H1 (cell line): ENCODE results near the gene ELSPBP1. TPM values are rescaled to one million over a fixed set of nuclear protein-coding genes. Genes with fewer than 3 reads are reported as not detected.
A peak's percentile ranks its signal among the peaks of the same experiment; 100 is the strongest.

Experiments used
- CTCF ChIA-PET: fragments of 300-600 bp; sonication (Branson Sonifier 250); formaldehyde crosslinking; loops from one replicate; lab custom pipeline; 2021; ENCODE audit not compliant: partially characterized antibody; lab: Charles Lee
- POLR2A ChIA-PET: fragments of 300-600 bp; sonication (Branson Sonifier 250); formaldehyde crosslinking; loops from one replicate; lab custom pipeline; 2021; ENCODE audit warnings: inconsistent platforms; ENCODE audit not compliant: partially characterized antibody; lab: Charles Lee
- DNase-seq, 2 experiments: peaks; one replicate each; pipeline versions ENCODE4 v3.0.0 to v3.0.0-alpha.2; 2010 to 2022; ENCODE audit warnings: low spot score in 2 of 2, low read depth in 1 of 2, mixed read lengths in 1 of 2
- FAIRE-seq: peaks from 2 replicates; lab custom pipeline; 2011; peaks lifted over from hg19 to GRCh38; lab: Jason Lieb, UNC
- H2AFZ ChIP-seq: 2 replicates; pipeline ENCODE4 v1.8.1; 2012; ENCODE audit warnings: low read length, inconsistent platforms
- H2AK5ac ChIP-seq: 2 replicates; pipeline ENCODE4 v1.6.1; 2013; ENCODE audit warnings: low read depth, low read length
- H2BK120ac ChIP-seq: replicated peaks from 2 replicates; pipeline ENCODE3; 2013; ENCODE audit warnings: low read depth, low read length, inconsistent platforms
- H2BK12ac ChIP-seq: 2 replicates; pipeline ENCODE4 v1.6.1; 2013; ENCODE audit warnings: low read depth, low read length
- H2BK15ac ChIP-seq: 2 replicates; pipeline ENCODE4 v1.6.1; 2013; ENCODE audit warnings: low read length
- H2BK20ac ChIP-seq: 2 replicates; pipeline ENCODE4 v1.6.1; 2013; ENCODE audit warnings: low read length
- H2BK5ac ChIP-seq: 2 replicates; pipeline ENCODE4 v1.6.1; 2013; ENCODE audit warnings: low read depth, low read length
- H3K14ac ChIP-seq: 2 replicates; pipeline ENCODE4 v1.6.1; 2013; ENCODE audit warnings: inconsistent platforms; ENCODE audit not compliant: insufficient read length
- H3K18ac ChIP-seq: 2 replicates; pipeline ENCODE4 v1.6.1; 2013; ENCODE audit warnings: low read length; ENCODE audit errors: extremely low read depth
- H3K23ac ChIP-seq: 2 replicates; pipeline ENCODE4 v1.6.1; 2013; ENCODE audit warnings: inconsistent platforms; ENCODE audit not compliant: insufficient read length
- H3K23me2 ChIP-seq: 2 replicates; pipeline ENCODE4 v1.6.1; 2013; ENCODE audit warnings: low read depth, low read length
- H3K27ac ChIP-seq: 2 replicates; pipeline ENCODE4 v1.6.1; 2011; ENCODE audit warnings: low read depth, low read length, inconsistent platforms
- H3K27me3 ChIP-seq, 4 experiments: replicated peaks in 1 of 4; 1 replicate in 1 of 4; 2 replicates in 3 of 4; pipeline versions ENCODE4 v1.6.1 to v1.8.1; 2011 to 2013; ENCODE audit warnings: low read length in 3 of 4, mild to moderate bottlenecking in 3 of 4, inconsistent platforms in 2 of 4, mixed read lengths in 2 of 4, moderate library complexity in 1 of 4; ENCODE audit not compliant: control insufficient read depth in 3 of 4, insufficient read depth in 3 of 4; ENCODE audit errors: extremely low read depth in 1 of 4
- H3K36me3 ChIP-seq, 4 experiments: 2 replicates each; pipeline versions ENCODE4 v1.6.1 to v1.8.1; 2011 to 2013; ENCODE audit warnings: mild to moderate bottlenecking in 4 of 4, low read length in 3 of 4, moderate library complexity in 2 of 4, control low read depth in 1 of 4, inconsistent platforms in 1 of 4; ENCODE audit not compliant: insufficient read depth in 4 of 4, control insufficient read depth in 2 of 4
- H3K4ac ChIP-seq: replicated peaks from 2 replicates; pipeline ENCODE3; 2013; ENCODE audit warnings: low read length, low read depth, mixed read lengths, inconsistent platforms; ENCODE audit not compliant: insufficient read length
- H3K4me1 ChIP-seq, 4 experiments: replicated peaks in 1 of 4; 1 replicate in 1 of 4; 2 replicates in 3 of 4; pipeline versions ENCODE4 v1.6.1 to v1.8.1; 2011 to 2013; ENCODE audit warnings: low read length in 3 of 4, inconsistent platforms in 2 of 4, mixed read lengths in 1 of 4; ENCODE audit not compliant: insufficient read depth in 4 of 4, control insufficient read depth in 3 of 4
- H3K4me2 ChIP-seq, 2 experiments: 2 replicates each; pipeline versions ENCODE4 v1.6.1 to v1.8.1; 2011 to 2013; ENCODE audit warnings: low read depth in 2 of 2, low read length in 2 of 2, control low read depth in 1 of 2, inconsistent platforms in 1 of 2, mild to moderate bottlenecking in 1 of 2; ENCODE audit not compliant: insufficient read depth in 1 of 2
- H3K4me3 ChIP-seq, 4 experiments: fragments of 200-600, 300-600 bp in 1 of 4; sonication (generic), shearing (Covaris generic), sonication (Bioruptor Twin) in 1 of 4; 2 replicates each; pipeline versions ENCODE4 v1.5.1 to v1.8.1; 2011 to 2016; ENCODE audit warnings: low read length in 4 of 4, low read depth in 3 of 4, control low read depth in 2 of 4, inconsistent platforms in 2 of 4, mild to moderate bottlenecking in 2 of 4, mixed read lengths in 1 of 4, moderate library complexity in 1 of 4; ENCODE audit not compliant: insufficient read depth in 2 of 4; ENCODE audit errors: extremely low read depth in 1 of 4
- H3K56ac ChIP-seq: replicated peaks from 2 replicates; pipeline ENCODE3; 2013; ENCODE audit warnings: low read depth, mild to moderate bottlenecking, mixed read lengths, low read length, inconsistent platforms; ENCODE audit not compliant: insufficient read length
- H3K79me1 ChIP-seq: 2 replicates; pipeline ENCODE4 v1.6.1; 2013; ENCODE audit warnings: low read depth, low read length, control low read depth
- H3K79me2 ChIP-seq, 2 experiments: 2 replicates each; pipeline versions ENCODE4 v1.6.1 to v1.8.1; 2012 to 2013; ENCODE audit warnings: low read length in 2 of 2, mild to moderate bottlenecking in 2 of 2, inconsistent platforms in 1 of 2; ENCODE audit not compliant: insufficient read depth in 2 of 2, control insufficient read depth in 1 of 2
- H3K9ac ChIP-seq, 4 experiments: replicated peaks in 1 of 4; 1 replicate in 1 of 4; 2 replicates in 3 of 4; pipeline versions ENCODE4 v1.6.1 to v1.8.1; 2011 to 2013; ENCODE audit warnings: low read depth in 3 of 4, low read length in 3 of 4, control low read depth in 2 of 4, mild to moderate bottlenecking in 2 of 4, moderate library complexity in 2 of 4, inconsistent platforms in 1 of 4; ENCODE audit errors: extremely low read depth in 1 of 4
- H3K9me3 ChIP-seq, 2 experiments: 2 replicates each; pipeline versions ENCODE4 v1.6.1 to v1.8.1; 2012 to 2013; ENCODE audit warnings: mild to moderate bottlenecking in 2 of 2, moderate library complexity in 2 of 2, control low read depth in 1 of 2, inconsistent platforms in 1 of 2, low read depth in 1 of 2, low read length in 1 of 2, mixed read lengths in 1 of 2; ENCODE audit not compliant: insufficient read depth in 2 of 2
- H4K20me1 ChIP-seq, 2 experiments: replicated peaks in 1 of 2; 2 replicates each; pipeline versions ENCODE3 to v1.8.1; 2011 to 2013; ENCODE audit warnings: inconsistent platforms in 2 of 2, low read length in 2 of 2, mild to moderate bottlenecking in 1 of 2; ENCODE audit not compliant: insufficient read depth in 2 of 2, control insufficient read depth in 1 of 2
- H4K5ac ChIP-seq: 2 replicates; pipeline ENCODE4 v1.6.1; 2013; ENCODE audit warnings: low read length, low read depth, mixed read lengths, inconsistent platforms; ENCODE audit not compliant: insufficient read length
- H4K8ac ChIP-seq: 2 replicates; pipeline ENCODE4 v1.8.0; 2013; ENCODE audit warnings: mild to moderate bottlenecking, moderate library complexity, low read length, inconsistent platforms; ENCODE audit not compliant: insufficient read depth; ENCODE audit errors: extremely low read depth
- H4K91ac ChIP-seq: replicated peaks from 2 replicates; pipeline ENCODE3; 2013; ENCODE audit warnings: low read length, mixed read lengths, inconsistent platforms; ENCODE audit not compliant: insufficient read length
- CHD2 ChIP-seq: IDR thresholded peaks from 2 replicates; pipeline ENCODE4 v1.6.1; 2012; ENCODE audit warnings: low read length, improper control_type of control experiment
- CREB1 ChIP-seq: IDR thresholded peaks from 2 replicates; pipeline ENCODE4 v1.6.1; 2012; ENCODE audit warnings: inconsistent platforms
- E2F6 ChIP-seq: IDR thresholded peaks from 2 replicates; pipeline ENCODE4 v1.6.1; 2012; ENCODE audit warnings: inconsistent platforms
- EGR1 ChIP-seq: IDR thresholded peaks from 2 replicates; pipeline ENCODE4 v1.6.1; 2011; ENCODE audit warnings: low read depth, low read length, borderline replicate concordance
- EZH2 ChIP-seq: fragments of 200-600 bp; sonication (generic); IDR thresholded peaks from 2 replicates; pipeline ENCODE4 v1.7.1; 2012; ENCODE audit warnings: low read depth, mild to moderate bottlenecking, moderate library complexity, low read length, inconsistent platforms; ENCODE audit not compliant: severe bottlenecking
- GTF2F1 ChIP-seq: IDR thresholded peaks from 2 replicates; pipeline ENCODE4 v1.6.1; 2012; ENCODE audit warnings: low read depth, low read length, improper control_type of control experiment, borderline replicate concordance
- RAD21 ChIP-seq, 2 experiments: IDR thresholded peaks in 1 of 2; conservative IDR thresholded peaks in 1 of 2; 2 replicates each; pipeline ENCODE4 v1.6.1; 2011; ENCODE audit warnings: low read depth in 2 of 2, low read length in 2 of 2, improper control_type of control experiment in 1 of 2, inconsistent platforms in 1 of 2, mild to moderate bottlenecking in 1 of 2, moderate library complexity in 1 of 2
- RNF2 ChIP-seq: fragments of 200-900, 300-1000 bp; sonication (generic); IDR thresholded peaks from 2 replicates; pipeline ENCODE4 v1.7.1; 2016; ENCODE audit warnings: borderline replicate concordance, low read depth, mild to moderate bottlenecking, antibody characterized with exemption, low read length; ENCODE audit not compliant: poor library complexity, severe bottlenecking; ENCODE audit errors: missing control alignments
- TCF12 ChIP-seq: IDR thresholded peaks from 2 replicates; pipeline ENCODE4 v1.6.1; 2011; ENCODE audit warnings: low read depth, mild to moderate bottlenecking, low read length
- WGBS, 2 experiments: shearing (Covaris generic) in 1 of 2; methylation state at CpG; one replicate each; pipeline versions ENCODE4 v1.1.6 to v1.1.7; 2013 to 2015; ENCODE audit warnings: low lambda C conversion rate in 2 of 2, mixed read lengths in 2 of 2, inconsistent platforms in 1 of 2, low coverage in 1 of 2, missing lambda C conversion rate in 1 of 2; ENCODE audit not compliant: insufficient replicate concordance in 2 of 2, insufficient coverage in 1 of 2, insufficient read length in 1 of 2; ENCODE audit errors: extremely low coverage in 1 of 2, missing lambda C conversion rate in 1 of 2; 5-methylcytosine and 5-hydroxymethylcytosine counted together
- polyA plus RNA-seq, 7 experiments: library from polyadenylated mRNA; depleted of rRNA in 3 of 7; stranded (reverse) in 5 of 7; unstranded in 2 of 7; fragments of >200 nt in 5 of 7; fragments of 200-250 nt in 2 of 7; gene quantifications; 1 replicate in 5 of 7; 2 replicates in 1 of 7; 4 replicates in 1 of 7; pipeline versions ENCODE4 v1.2.1 to v1.2.3, GENCODE V29; 2011 to 2013; ENCODE audit warnings: missing spikeins in 2 of 7, mixed read lengths in 2 of 7
- total RNA-seq: library from RNA; stranded (reverse); fragmentation: NEBNext Ultra II Directional; extraction: Animal tissue kit (Norgen Biotek cat#: 25700); gene quantifications from 2 replicates; pipeline ENCODE4 v1.2.1, GENCODE V29; 2021

Gene ELSPBP1
- total and polyA plus RNA-seq, 2 of the 8 experiments (the other 6 are each of a cell fraction or from before 2014, with no cell fraction given): not detected

GRCh38 chr19:47991191-47991808 is 3.1 kb upstream of the ELSPBP1 start:
- Histone ChIP-seq H3K79me2 (no peaks in the 10 kb centered on the region), H2BK12ac (no peak overlapping the region), H3K27me3 (no peaks in the 10 kb centered on the region), H3K9me3 (no peaks in the 10 kb centered on the region), H2AK5ac (no peak overlapping the region), H3K14ac (no peak overlapping the region), H3K27ac (no peak overlapping the region), H4K20me1 (no peaks in the 10 kb centered on the region), H2BK120ac (no peak overlapping the region), H3K23ac (no peak overlapping the region), H3K36me3 (no peaks in the 10 kb centered on the region), H3K9ac (no peak overlapping the region), H3K4ac (no peak overlapping the region), H2BK5ac (no peak overlapping the region), H3K18ac (no peak overlapping the region), H2BK15ac (no peak overlapping the region), H3K23me2 (peaks cover 2% of the 10 kb centered on the region; the same call in 1 of the 2 replicates), H3K79me1 (no peaks in the 10 kb centered on the region), H3K4me2 (no peak overlapping the region), H2AFZ (peak overlapping the region; percentile 76; the same call in 1 of the 2 replicates), H3K56ac (no peak overlapping the region), H4K5ac (no peak overlapping the region), H3K4me3 (no peak overlapping the region), H2BK20ac (no peak overlapping the region), H4K91ac (no peak overlapping the region), H4K8ac (no peak overlapping the region; the same call in 1 of the 2 replicates), H3K4me1 (no peaks in the 10 kb centered on the region)
- FAIRE-seq: no peak
- POLR2A ChIA-PET: interaction anchor here (0.7 kb wide), 1 partner anchor 155 kb away, joined by 4 read pairs; no protein-coding TSS in a partner anchor
- CTCF ChIA-PET: no interaction called here
- DNase-seq: no peak
- WGBS, 2 experiments: 75% methylated on average over 10 of the region's 10 CpGs; no CpG with 5 or more reads in 1 of the 2 experiments
- TF ChIP-seq RAD21 (IDR thresholded peaks at IDR 0.05 in 1 of 2, conservative IDR thresholded peaks at IDR 0.05 in 1 of 2; ENCODE audit: low read depth in 2 of 2, low read length in 2 of 2) (no peak), EZH2 (no peak), TCF12 (no peak), CREB1 (no peak), EGR1 (no peak), GTF2F1 (no peak), RNF2 (no peak), E2F6 (no peak), CHD2 (no peak)
